Medulla oblongata (tissue), 1 donor: ENCODE data around the gene TPST2.
A peak's percentile ranks its signal among the peaks of the same experiment; 100 is the strongest.

Experiments used
- DNase-seq: peaks from one replicate; pipeline ENCODE4 v3.0.0-alpha.2; 2015; ENCODE audit errors: extremely low spot score

Gene TPST2

GRCh38 chr22:26610072-26610958, 20.4 kb upstream of the TPST2 start:
- peak; percentile 77 for DNase-seq

- no peak for DNase-seq
Observed at GRCh38 chr22:26609287-26609686, 19.4 kb upstream of the TPST2 start.

GRCh38 chr22:26608129-26608528, 18.2 kb upstream of the TPST2 start:
- DNase-seq, result no peak

GRCh38 chr22:26606611-26607010, 16.7 kb upstream of the TPST2 start:
- no peak for DNase-seq

- DNase-seq, result no peak
Observed at GRCh38 chr22:26604368-26604767, 14.4 kb upstream of the TPST2 start.

GRCh38 chr22:26602127-26602526, 12.2 kb upstream of the TPST2 start:
- no peak for DNase-seq

- DNase-seq, result no peak
Observed at GRCh38 chr22:26601726-26602125, 11.8 kb upstream of the TPST2 start.

- no peak for DNase-seq
Observed at GRCh38 chr22:26599505-26599904, 9.6 kb upstream of the TPST2 start.

- DNase-seq, result no peak
Observed at GRCh38 chr22:26597480-26597879, 7.5 kb upstream of the TPST2 start.

- no peak for DNase-seq
Observed at GRCh38 chr22:26597026-26597425, 7.1 kb upstream of the TPST2 start.

- DNase-seq, result no peak
Observed at GRCh38 chr22:26593763-26594162, 3.8 kb upstream of the TPST2 start.

GRCh38 chr22:26592421-26592891, 2.5 kb upstream of the TPST2 start:
- DNase-seq, result peak; percentile 45

GRCh38 chr22:26589367-26589844, 526 bp downstream of the TPST2 start:
- DNase-seq, result no peak

- DNase-seq, result no peak
Observed at GRCh38 chr22:26588729-26589366, 1.1 kb downstream of the TPST2 start.

- no peak for DNase-seq
Observed at GRCh38 chr22:26587991-26588613, 1.8 kb downstream of the TPST2 start.

GRCh38 chr22:26586556-26587325, 3.2 kb downstream of the TPST2 start:
- no peak for DNase-seq

- no peak for DNase-seq
Observed at GRCh38 chr22:26585104-26585790, 4.7 kb downstream of the TPST2 start.

- no peak for DNase-seq
Observed at GRCh38 chr22:26584010-26584409, 5.9 kb downstream of the TPST2 start.

- DNase-seq, result no peak
Observed at GRCh38 chr22:26581633-26582168, 8.2 kb downstream of the TPST2 start.

- no peak for DNase-seq
Observed at GRCh38 chr22:26581026-26581425, 8.9 kb downstream of the TPST2 start.
